Measurements from ENCODE around the gene MEI1.

- TF ChIP-seq CTCF (IDR thresholded peaks at IDR 0.05; ENCODE audit: low read depth, low read length) (no peak), EZH2phosphoT487 (IDR thresholded peaks at IDR 0.05; ENCODE audit: low read depth) (no peak)
Observed at GRCh38 chr22:41818011-41818410, 118.7 kb downstream of the MEI1 start.

Data from OCI-LY3 (cell line).